GM12878 (cell line): Measurements from ENCODE around the gene LRRC74B. TPM values are rescaled to one million over a fixed set of nuclear protein-coding genes. Genes with fewer than 3 reads are reported as not detected.
"Not testable (repeated sequence)": the region's sequence is repeated elsewhere in the genome, so short reads cannot be mapped to it uniquely, and the experiment has no call there.

Experiments
- ATAC-seq: fragments of 200-7000 bp; cut with Tn5 transposase; 3 replicates; pipeline ENCODE4 v1.9.1; 2020; ENCODE audit warnings: mild to moderate bottlenecking, moderate library complexity
- BruUV-seq: library from RNA; stranded (reverse); fragments of 400-500 nt; replicated peaks from 2 replicates; lab custom pipeline; 2021; lab: Mats Ljungman, UMichigan
- CTCF ChIA-PET: fragments of 300-600 bp; sonication (Branson Sonifier 250); formaldehyde crosslinking; extraction: SDS; loops from one replicate; lab custom pipeline; 2021; ENCODE audit warnings: inconsistent platforms; lab: Yijun Ruan, JAX
- POLR2A ChIA-PET: fragments of 350-600 bp; formaldehyde crosslinking; extraction: SDS; loops from one replicate; lab custom pipeline; 2021; ENCODE audit warnings: inconsistent platforms; lab: Charles Lee
- RAD21 ChIA-PET: fragments of 300-600 bp; sonication (Branson Sonifier 250); formaldehyde crosslinking; loops from one replicate; lab custom pipeline; 2023; ENCODE audit warnings: antibody characterized with exemption; ENCODE audit not compliant: unreplicated experiment; lab: Charles Lee
- SMC1A ChIA-PET: fragments of 300-600 bp; sonication (Branson Sonifier 250); formaldehyde crosslinking; loops from one replicate; lab custom pipeline; 2023; ENCODE audit not compliant: unreplicated experiment, uncharacterized antibody; lab: Charles Lee
- DNase-seq: peaks from one replicate; pipeline ENCODE4 v3.0.0-alpha.2; 2011; ENCODE audit warnings: low read depth, low spot score
- FAIRE-seq: peaks from 3 replicates; lab custom pipeline; 2011; peaks lifted over from hg19 to GRCh38; lab: Jason Lieb, UNC
- H2AFZ ChIP-seq: 2 replicates; pipeline ENCODE4 v1.6.0; 2011; ENCODE audit warnings: low read depth, low read length, control low read depth; ENCODE audit not compliant: control insufficient read depth
- H3K27ac ChIP-seq: 2 replicates; pipeline ENCODE4 v1.5.1; 2011; ENCODE audit warnings: control low read depth; ENCODE audit not compliant: control insufficient read depth, insufficient read depth
- H3K27me3 ChIP-seq, 2 experiments: replicated peaks in 1 of 2; 2 replicates each; pipeline versions ENCODE4 v1.6.0 to v1.6.1; 2011; ENCODE audit warnings: low read length in 1 of 2; ENCODE audit not compliant: control insufficient read depth in 2 of 2, insufficient read depth in 2 of 2
- H3K36me3 ChIP-seq, 2 experiments: 2 replicates each; pipeline ENCODE4 v1.5.1; 2011; ENCODE audit warnings: low read length in 1 of 2; ENCODE audit not compliant: control insufficient read depth in 2 of 2, insufficient read depth in 2 of 2
- H3K4me1 ChIP-seq: 2 replicates; pipeline ENCODE4 v1.6.1; 2011; ENCODE audit warnings: mild to moderate bottlenecking, low read length, moderate library complexity, mixed read lengths; ENCODE audit not compliant: control insufficient read depth, insufficient read depth
- H3K4me2 ChIP-seq: 2 replicates; pipeline ENCODE4 v1.6.0; 2011; ENCODE audit warnings: control low read depth; ENCODE audit not compliant: control insufficient read depth, insufficient read depth
- H3K4me3 ChIP-seq: fragments of 200-600 bp; sonication (generic); 2 replicates; pipeline ENCODE4 v1.5.1; 2016
- H3K79me2 ChIP-seq: 2 replicates; pipeline ENCODE4 v1.6.0; 2011; ENCODE audit warnings: low read length; ENCODE audit not compliant: control insufficient read depth, insufficient read depth
- H3K9ac ChIP-seq: 2 replicates; pipeline ENCODE4 v1.8.0; 2011; ENCODE audit warnings: low read length, control low read depth, mixed read lengths; ENCODE audit not compliant: control insufficient read depth, insufficient read depth
- H3K9me3 ChIP-seq: replicated peaks from 3 replicates; pipeline ENCODE4 v1.5.1; 2011; ENCODE audit warnings: mild to moderate bottlenecking, low read length; ENCODE audit not compliant: control insufficient read depth, insufficient read depth
- H4K20me1 ChIP-seq: 2 replicates; pipeline ENCODE4 v1.6.0; 2011; ENCODE audit not compliant: control insufficient read depth, insufficient read depth
- BACH1 ChIP-seq: fragments of 450-650 bp; IDR thresholded peaks from 2 replicates; pipeline ENCODE4 v1.6.1; 2017; ENCODE audit warnings: mild to moderate bottlenecking, borderline replicate concordance
- DPF2 ChIP-seq: fragments of 450-650 bp; IDR thresholded peaks from 2 replicates; pipeline ENCODE4 v1.6.1; 2017; ENCODE audit warnings: mild to moderate bottlenecking
- EZH2 ChIP-seq: IDR thresholded peaks from 2 replicates; pipeline ENCODE4 v1.6.1; 2012; ENCODE audit warnings: low read depth, mild to moderate bottlenecking, control low read depth, inconsistent platforms, low read length, borderline replicate concordance; ENCODE audit not compliant: control insufficient read depth
- NR2C1 ChIP-seq: fragments of 450-650 bp; IDR thresholded peaks from 2 replicates; pipeline ENCODE4 v1.6.1; 2017; ENCODE audit warnings: antibody characterized with exemption, mild to moderate bottlenecking, moderate library complexity
- POLR2A ChIP-seq: IDR thresholded peaks from 2 replicates; pipeline ENCODE4 v1.6.1; 2011; ENCODE audit warnings: low read depth, mild to moderate bottlenecking, low read length
- RAD21 ChIP-seq: IDR thresholded peaks from 2 replicates; pipeline ENCODE4 v1.6.1; 2011; ENCODE audit warnings: mild to moderate bottlenecking, low read depth, low read length, moderate library complexity; ENCODE audit not compliant: insufficient read depth
- RELA ChIP-seq: fragments of 450-650 bp; IDR thresholded peaks from 2 replicates; pipeline ENCODE4 v1.8.0; 2014; ENCODE audit warnings: borderline replicate concordance; ENCODE audit not compliant: partially characterized antibody
- SMARCA5 ChIP-seq: fragments of 450-650 bp; IDR thresholded peaks from 2 replicates; pipeline ENCODE4 v1.6.1; 2017; ENCODE audit warnings: mild to moderate bottlenecking
- YBX1 ChIP-seq: fragments of 450-650 bp; IDR thresholded peaks from 2 replicates; pipeline ENCODE4 v1.6.1; 2016; ENCODE audit warnings: antibody characterized with exemption
- YY1 ChIP-seq: IDR thresholded peaks from 2 replicates; pipeline ENCODE4 v1.6.1; 2011; ENCODE audit warnings: low read depth, mild to moderate bottlenecking, low read length
- ZBED1 ChIP-seq: IDR thresholded peaks from 2 replicates; pipeline ENCODE4 v1.6.1; 2016; ENCODE audit warnings: borderline replicate concordance
- ZNF622 ChIP-seq: fragments of 450-650 bp; IDR thresholded peaks from 2 replicates; pipeline ENCODE4 v1.6.1; 2017; ENCODE audit warnings: mild to moderate bottlenecking, inconsistent platforms
- WGBS: methylation state at CpG from one replicate; pipeline ENCODE4 v1.1.6; 2016; ENCODE audit warnings: low lambda C conversion rate; ENCODE audit not compliant: insufficient replicate concordance, insufficient coverage; ENCODE audit errors: missing lambda C conversion rate; 5-methylcytosine and 5-hydroxymethylcytosine counted together
- in situ Hi-C: fragments of 300-500 bp; cut with MboI; formaldehyde crosslinking; loops from 9 replicates; pipeline ENCODE4 v1.14.3; 2018; ENCODE audit warnings: mixed read lengths
- intact Hi-C: fragments of 100-400 bp; cut with micrococcal nuclease; formaldehyde crosslinking; loops from one replicate; pipeline ENCODE4 v1.14.2; 2022; ENCODE audit not compliant: unreplicated experiment
- polyA plus RNA-seq, 11 experiments: library from polyadenylated mRNA; depleted of rRNA in 4 of 11; unstranded in 6 of 11; stranded (reverse) in 5 of 11; fragments of >200 nt; fragmentation: Nextera tagmentation in 4 of 11; fragmentation: Illumina TruSeq in 1 of 11; extraction: Ambion mirVana in 4 of 11; extraction: Trizol in 1 of 11; gene quantifications; 1 replicate in 1 of 11; 2 replicates in 10 of 11; pipeline versions ENCODE4 v1.2.1 to v1.2.3, GENCODE V29; 2011 to 2016; ENCODE audit warnings: inconsistent platforms in 2 of 11, missing spikeins in 2 of 11, low read depth in 1 of 11
- total RNA-seq, 4 experiments: library from RNA; depleted of rRNA in 3 of 4; stranded (reverse); fragments of >200 nt in 3 of 4; fragmentation: Illumina TruSeq in 1 of 4; extraction: Trizol in 1 of 4; gene quantifications; 2 replicates each; pipeline versions ENCODE4 v1.2.1 to v1.2.3, GENCODE V29; 2013 to 2021

The LRRC74B gene
- total and polyA plus RNA-seq, 10 of the 15 experiments (the other 5 are each of a cell fraction or from before 2014, with no cell fraction given) = not detected

- Histone ChIP-seq H3K79me2 (peaks cover 21% of the 10 kb centered on the region), H2AFZ (no peak overlapping the region), H3K9ac (no peak overlapping the region), H3K36me3 (peaks cover 0 to 4% of the 10 kb centered on the region in 2 experiments; a peak in 1 of 4 replicates), H4K20me1 (no peaks in the 10 kb centered on the region), H3K27ac (no peak overlapping the region), H3K4me2 (peak overlapping the region; percentile 98), H3K4me3 (no peak overlapping the region; the same call in 1 of the 2 replicates), H3K9me3 (no peaks in the 10 kb centered on the region), H3K27me3 (no peaks in the 10 kb centered on the region), H3K4me1 (peaks cover 5% of the 10 kb centered on the region)
- no peak for DNase-seq
- intact Hi-C loops = no loop called here
- ChIA-PET CTCF (interaction anchor here (0.6 to 2.3 kb wide), 3 partner anchors 8 to 118 kb away, joined by 3 to 9 read pairs (median 4); no protein-coding TSS in a partner anchor), SMC1A (interaction anchor here (1.2 kb wide), 1 partner anchor 11 kb away, joined by 3 read pairs; the partner anchor contains the start of gene P2RX6), POLR2A (no interaction called here), RAD21 (interaction anchor here (1.7 kb wide), 1 partner anchor 87 kb away, joined by 3 read pairs; no protein-coding TSS in a partner anchor)
- no peak for TF ChIP-seq SMARCA5
- TF ChIP-seq NR2C1 = no peak
- no peak for TF ChIP-seq ZNF622
- TF ChIP-seq EZH2 = no peak
- no peak for TF ChIP-seq POLR2A
- TF ChIP-seq RAD21 = no peak
- no peak for TF ChIP-seq RELA
- TF ChIP-seq BACH1 = no peak
- TF ChIP-seq YY1 = no peak
- TF ChIP-seq DPF2 = no peak
- no peak for TF ChIP-seq ZBED1
- TF ChIP-seq YBX1 = no peak
- 98% methylated on average over 4 of the region's 4 CpGs for WGBS
- no TSS peak for BruUV-seq
- FAIRE-seq = no peak
- ATAC-seq = no peak
- in situ Hi-C loops = no loop called here
Measured at GRCh38 chr22:21003782-21004181, 42.0 kb upstream of the LRRC74B start.

DNA sequence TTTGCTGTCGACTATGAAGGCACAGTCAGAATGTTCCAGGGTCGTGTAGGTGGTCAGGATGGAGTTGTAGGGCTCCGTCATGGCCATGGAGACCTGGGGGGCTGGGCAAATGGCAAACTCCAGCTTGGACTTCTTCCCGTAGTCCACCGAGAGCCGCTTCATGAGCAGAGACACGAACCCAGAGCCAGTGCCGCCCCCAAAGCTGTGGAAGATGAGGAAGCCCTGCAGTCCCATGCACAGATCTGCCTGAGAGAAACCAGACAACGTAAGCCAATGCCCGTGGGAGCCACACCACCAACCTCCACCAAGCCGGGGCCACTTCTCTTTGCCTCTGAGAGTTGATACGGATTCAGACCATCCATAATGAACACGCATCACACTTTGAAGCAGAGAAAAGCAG, 36.5 kb upstream of the LRRC74B start:
- ATAC-seq, H3K36me3 ChIP-seq, H3K27ac ChIP-seq, H3K27me3 ChIP-seq, H3K9ac ChIP-seq, H2AFZ ChIP-seq, FAIRE-seq, RAD21 ChIA-PET, DNase-seq, intact Hi-C loops, H3K4me1 ChIP-seq, SMC1A ChIA-PET, H3K4me3 ChIP-seq, in situ Hi-C loops, H3K79me2 ChIP-seq, H3K4me2 ChIP-seq, H3K9me3 ChIP-seq, BruUV-seq, POLR2A ChIA-PET, H4K20me1 ChIP-seq: not testable (repeated sequence)
- WGBS = 67% methylated on average over 13 of the region's 13 CpGs
- CTCF ChIA-PET = interaction anchor here (0.6 kb wide), 1 partner anchor 10 kb away, joined by 3 read pairs; no protein-coding TSS in a partner anchor
